ENCODE measurements around the gene EPM2A.

EPM2A gene

DNA sequence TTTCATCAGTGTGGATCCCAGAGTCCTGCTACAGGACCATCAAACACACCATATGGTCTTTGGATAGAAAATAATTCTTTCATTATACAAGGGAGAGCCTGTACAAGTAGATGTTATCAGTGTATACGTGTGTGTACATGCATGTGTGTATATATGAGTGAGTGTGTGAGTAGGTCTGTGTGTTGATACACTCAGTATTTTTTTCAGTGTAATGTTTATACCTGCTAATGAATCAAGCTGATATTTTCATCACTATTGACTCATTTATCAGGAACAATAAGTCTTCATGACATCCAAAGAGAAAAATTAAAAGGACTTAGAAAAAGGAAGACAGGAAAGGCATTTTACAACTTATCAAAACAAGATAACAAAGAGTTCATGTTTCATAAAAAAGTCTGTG, 66.5 kb downstream of the EPM2A start:
- DNase-seq, result no peak

DNA sequence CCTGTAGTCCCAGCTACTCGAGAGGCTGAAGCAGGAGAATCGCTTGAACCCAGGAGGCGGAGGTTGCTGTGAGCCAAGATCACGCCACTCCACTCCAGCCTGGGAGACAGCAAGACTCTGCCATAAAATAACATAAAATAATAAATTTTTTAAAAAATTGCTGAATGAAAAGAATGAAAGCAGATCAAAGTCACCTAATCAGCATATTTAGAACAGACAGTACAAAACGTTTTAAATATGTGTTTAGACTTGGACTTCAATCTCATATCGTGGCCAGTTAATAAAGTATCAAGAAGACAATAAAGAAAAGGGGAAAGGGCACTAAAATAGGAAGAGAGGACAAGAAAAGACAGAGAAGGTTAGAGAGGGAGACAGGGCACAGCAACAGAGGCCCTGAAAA, 74.6 kb downstream of the EPM2A start:
- no peak for DNase-seq

DNA sequence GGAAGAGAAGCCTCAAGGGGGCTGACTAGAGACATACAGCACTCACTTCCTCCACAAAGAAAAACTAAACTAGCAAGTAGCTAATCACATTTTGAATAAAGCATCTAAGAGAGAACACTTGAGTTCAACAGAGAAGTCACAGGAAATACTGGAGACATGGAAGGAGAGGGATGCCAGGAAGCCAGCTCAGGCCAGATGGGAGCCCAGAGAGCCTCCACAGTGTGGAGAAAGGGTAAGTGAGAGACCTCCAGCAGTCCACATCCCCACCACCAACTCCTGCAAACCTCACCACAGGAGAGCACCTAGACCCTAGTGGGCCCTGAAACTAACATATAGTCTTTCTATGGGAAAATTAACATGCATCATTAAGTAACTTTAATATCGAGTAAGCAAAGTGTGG, 79.2 kb downstream of the EPM2A start:
- DNase-seq, result peak; percentile 11

DNA sequence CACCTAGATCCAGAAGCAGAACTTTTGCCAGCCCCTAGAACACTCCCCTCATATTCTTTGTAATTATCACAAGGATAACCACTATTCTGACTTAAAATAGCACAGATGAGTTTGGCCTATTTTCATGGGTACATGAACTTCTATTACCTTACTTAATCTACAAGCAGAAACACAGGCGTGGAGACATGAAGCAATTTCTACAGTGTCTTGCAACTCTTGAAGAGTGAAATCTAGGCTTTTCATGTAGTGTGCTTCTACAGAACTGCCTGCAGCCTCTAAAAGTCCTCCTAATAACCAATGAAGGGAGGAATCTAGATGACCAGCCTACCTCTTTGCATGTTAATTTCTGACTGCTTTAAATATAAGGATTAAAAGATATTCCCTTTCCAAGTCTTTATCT, 82.7 kb downstream of the EPM2A start:
- DNase-seq, result no peak

DNA sequence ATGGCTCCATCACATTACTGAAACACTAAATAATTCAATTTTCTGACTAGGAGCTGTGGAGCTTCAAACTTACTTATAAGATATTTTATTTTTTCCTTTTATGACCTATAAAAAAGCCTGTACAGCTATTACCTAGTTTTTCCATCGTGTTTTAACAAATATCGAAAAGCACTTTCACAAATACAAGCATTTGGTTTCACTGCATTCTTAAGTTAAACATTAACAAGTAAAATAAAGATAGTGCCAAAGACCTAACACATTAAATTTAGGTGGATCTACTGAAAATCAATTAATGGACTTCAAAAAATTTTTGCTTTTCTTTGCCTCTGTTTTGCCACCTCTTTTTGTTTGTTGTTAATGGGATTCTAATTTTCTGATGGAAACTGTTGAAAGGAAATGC, 83.3 kb downstream of the EPM2A start:
- DNase-seq, result no peak

DNA sequence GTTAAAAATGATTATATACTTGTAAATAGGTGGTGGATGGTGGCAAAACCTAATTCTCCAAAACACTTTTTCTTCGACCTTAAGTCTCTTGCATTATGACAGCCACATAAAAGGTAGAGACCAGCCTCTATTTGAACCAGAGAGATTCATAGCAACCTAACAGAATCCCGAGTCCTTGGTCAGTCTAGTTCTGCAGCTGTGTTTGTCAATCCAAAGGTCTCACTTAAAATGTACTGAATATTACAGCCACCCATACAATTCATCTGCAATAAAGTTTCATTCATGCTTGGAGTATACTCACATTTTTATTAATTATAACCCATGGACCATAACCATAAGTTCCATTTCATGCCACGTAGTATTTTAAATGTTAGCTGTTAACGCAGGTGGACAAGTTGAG, 87.2 kb downstream of the EPM2A start:
- DNase-seq, result no peak

DNA sequence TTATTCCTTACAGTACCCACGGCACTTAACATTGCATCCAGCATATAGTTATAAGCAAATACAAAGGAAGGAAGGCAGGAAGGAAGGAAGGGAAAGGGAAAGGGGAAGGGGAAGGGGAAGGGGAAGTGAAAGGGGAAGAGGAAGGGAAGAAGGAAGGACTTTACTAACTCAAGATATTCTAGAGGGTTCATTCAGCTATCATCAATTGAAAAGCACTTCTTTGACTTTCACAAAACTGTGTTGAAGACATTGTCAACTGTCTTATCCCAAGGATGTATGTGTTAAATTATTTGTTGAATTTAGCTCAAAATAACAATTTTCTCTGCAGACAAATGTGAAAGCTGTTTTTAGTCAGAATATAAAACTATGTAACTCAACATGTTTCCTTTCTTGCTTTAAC, 87.7 kb downstream of the EPM2A start:
- no peak for DNase-seq

DNA sequence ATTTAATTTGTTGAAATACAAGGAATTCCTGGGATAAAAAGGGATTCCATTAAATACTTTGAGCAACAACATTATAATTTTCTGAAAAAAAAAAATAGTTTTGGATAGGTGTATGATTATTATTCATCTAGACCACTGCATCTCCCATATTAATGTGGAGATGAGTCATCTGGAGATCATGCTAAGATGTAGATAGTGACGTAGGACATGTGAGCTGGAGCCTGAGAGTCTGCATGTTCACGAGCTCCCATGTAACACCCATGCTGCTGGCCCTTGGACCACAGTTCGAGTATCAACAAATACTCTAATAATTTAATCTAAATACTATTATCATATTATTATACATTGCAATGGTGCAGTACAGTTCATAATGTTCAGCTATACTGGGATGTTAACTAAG, 91.6 kb downstream of the EPM2A start:
- DNase-seq, result no peak

DNA sequence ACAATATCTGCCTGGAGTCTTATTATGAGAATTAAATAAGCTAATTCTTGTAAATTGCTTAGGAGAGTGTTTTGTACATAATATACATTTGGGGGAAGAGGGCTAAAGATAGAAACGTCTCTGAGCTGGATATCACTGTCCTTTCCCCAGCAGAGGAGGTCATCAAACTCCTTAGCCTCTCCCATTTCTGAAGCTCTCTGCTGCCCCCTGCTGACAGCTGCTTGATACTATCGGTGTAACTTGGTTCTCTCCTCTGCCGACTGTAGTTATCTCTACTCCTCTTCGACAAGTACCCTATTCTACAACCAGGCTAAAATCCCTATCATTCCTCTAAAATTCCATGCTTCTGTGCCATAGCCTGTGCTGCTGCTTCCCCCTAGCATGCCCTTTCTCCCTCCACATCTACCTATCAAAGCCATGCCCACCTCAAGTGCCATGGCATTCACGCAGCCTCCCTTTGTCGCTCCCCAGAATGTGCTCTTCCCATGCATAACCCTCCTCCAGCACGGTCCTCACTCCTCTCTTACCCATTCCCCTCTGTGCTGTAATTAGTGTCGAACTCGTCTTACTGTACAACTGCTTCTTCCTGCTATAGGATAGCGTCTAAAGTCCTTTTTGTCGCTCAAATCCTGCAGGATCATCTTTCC, 101.2 kb downstream of the EPM2A start:
- DNase-seq, result peak; percentile 91

DNA sequence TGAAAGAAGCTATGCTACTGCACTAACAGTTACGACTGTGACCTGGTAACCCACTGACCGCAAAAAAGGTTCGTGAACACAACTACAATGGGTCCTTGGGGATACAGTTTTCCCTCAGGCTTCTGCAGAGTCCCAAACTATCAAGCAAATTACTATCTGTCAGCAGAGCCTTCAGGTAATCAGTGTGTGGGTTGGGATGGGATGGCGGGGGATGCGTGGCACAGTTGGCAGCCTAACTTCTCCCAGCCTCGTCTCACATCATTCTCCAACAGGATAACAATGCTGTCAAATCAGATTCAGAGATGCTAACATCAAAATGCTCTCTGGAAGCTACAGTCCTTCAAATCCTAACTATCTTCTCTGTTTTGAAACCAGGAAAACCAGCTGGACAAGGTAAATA, 102.3 kb downstream of the EPM2A start:
- no peak for DNase-seq

DNA sequence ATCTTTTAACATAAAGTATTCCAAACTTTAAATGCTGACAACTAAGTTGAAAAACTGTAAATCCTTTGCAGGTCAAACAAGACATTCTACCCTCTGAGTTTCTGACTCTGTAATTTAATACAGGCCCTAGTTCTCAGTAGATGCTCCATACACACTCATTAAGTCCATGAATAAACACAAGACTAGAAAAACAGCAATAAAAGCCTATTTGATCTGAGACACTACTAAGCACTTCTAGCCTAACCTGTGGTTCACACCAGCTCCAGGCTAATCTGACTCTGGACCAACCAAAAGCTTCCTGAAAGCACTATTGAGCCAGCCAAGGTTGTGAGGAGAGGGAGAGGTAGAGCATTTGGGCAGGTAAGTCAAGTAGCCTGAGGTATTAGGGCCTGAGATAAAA, 103.9 kb downstream of the EPM2A start:
- DNase-seq, result no peak

DNA sequence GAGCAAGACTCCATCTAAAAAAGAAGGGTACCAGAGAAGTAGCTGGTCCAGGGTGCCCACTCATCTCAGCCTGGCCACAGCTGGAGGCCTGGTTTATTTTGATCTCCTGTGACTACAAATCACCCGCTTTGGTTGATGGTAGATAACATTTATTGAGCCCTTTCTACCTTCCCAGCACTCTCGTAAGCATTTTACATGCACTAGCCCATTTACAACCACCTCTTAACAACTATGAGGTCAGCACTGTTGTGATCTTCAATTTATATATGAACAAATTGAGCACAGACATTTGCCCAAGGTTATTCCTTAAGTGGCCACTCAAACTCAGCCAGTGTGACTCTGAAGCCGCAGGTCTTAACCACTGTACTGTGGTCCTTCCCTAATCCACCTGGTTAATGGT, 104.7 kb downstream of the EPM2A start:
- DNase-seq, result no peak

DNA sequence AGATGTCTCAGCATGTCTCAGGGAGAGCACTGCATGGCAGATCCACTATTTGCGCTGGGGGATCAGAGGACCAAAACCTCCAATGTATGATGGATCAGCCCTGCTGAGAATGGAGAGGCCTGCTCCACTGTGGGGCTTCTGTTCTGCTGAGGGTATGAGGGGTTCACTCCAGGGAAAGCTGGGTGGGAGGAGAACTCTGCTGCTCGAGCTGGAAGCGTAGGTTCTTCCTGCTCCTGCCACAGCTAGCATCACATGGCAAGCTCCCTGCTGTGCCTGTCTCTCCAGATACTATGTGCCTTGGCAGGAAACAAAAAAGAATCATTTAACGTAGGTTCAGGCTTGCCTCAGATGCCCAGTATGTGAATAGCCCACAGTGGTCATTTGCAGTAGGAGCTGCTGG, 105.8 kb downstream of the EPM2A start:
- DNase-seq, result no peak

DNA sequence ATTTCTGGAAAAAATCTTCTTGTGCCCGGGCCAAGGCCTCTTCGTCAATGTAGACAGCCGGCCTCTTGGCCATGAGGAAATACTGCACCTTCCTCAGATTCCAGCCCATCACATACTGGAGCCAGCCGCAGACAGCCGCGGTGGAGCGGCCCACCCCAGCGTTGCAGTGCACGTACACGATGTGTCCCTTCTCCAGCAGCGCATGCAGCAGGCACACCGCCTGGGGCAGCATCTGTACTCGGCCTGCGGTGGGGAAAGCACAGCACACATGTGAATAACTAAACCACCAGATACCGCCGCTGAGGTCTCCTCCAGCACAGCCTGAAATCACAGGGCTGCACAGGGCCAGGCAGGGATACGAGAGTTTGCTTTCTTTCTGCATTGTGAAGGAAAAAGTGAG, 107.9 kb downstream of the EPM2A start:
- no peak for DNase-seq

DNA sequence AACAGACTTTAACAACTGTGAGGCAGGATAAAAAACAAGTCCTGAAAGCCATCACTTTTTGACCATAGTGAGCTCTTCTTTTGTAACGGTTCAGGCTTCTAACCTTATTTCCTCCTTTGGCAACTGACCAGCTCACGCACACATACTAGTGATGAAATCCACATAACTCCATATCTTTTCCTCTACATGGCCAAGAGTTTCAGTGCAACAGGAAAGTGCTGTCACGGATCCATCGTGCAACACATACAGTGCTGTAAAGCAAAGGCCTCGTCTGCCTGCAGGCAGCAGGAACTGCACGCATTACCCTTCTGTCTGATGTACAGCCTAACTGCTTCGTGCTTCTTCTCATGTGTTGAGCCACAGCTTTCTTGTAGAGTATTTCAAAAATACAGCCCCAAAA, 108.5 kb downstream of the EPM2A start:
- DNase-seq, result no peak

DNA sequence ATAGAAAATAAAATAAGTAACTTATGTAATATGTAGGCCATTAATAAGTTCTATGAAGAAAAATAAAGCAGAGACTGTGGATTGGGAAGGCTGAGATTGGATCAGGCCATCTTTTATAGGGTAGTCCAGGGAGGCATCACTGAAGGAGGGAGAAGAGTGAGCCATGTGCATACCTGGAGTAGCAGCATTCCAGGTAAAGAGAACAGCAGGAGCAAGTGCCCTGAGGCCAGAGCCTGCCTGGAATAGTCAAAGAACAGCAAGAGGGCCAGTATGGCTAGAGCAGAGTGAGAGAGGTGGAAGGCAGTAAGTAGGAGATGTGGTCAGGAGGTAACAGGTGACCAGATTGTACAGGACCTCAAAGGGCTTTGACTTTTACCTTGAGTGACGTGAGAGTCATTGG, 112.1 kb downstream of the EPM2A start:
- DNase-seq, result no peak

DNA sequence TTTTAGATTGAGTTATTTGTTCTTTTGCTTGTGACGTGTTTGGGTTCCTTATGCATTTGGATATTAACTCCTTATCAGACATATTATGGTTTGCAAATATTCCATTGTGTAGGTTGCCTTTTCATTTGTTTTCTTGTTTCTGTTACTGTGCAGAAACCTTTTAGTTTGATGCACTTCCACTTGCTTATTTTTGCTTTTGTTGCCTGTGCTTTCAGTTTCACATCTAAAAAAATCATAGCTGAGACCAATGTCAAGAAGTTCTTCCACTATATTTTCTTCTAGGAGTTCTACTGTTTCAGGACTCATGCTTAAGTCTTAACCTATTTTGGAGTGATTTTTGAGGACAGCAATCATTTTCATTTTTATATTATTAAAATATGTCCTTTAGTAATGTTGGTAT, 113.5 kb downstream of the EPM2A start:
- no peak for DNase-seq

DNA sequence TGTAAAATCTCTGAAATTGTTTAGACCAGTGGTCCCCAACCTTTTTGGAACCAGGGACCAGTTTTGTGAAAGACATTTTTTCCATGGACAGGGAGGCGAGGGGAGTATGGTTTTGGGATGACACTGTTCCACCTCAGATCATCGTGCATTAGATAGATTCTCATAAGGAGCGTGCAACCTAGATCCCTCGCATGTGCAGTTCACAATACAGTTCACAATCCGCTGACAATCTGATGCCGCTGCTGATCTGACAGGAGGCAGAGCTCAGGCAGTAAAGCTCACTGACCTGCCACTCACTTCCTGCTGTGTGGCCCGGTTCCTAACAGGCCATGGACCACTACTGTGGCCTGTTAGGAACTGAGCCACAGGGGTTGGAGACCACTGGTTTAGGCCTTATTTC, 115.2 kb downstream of the EPM2A start:
- no peak for DNase-seq

DNA sequence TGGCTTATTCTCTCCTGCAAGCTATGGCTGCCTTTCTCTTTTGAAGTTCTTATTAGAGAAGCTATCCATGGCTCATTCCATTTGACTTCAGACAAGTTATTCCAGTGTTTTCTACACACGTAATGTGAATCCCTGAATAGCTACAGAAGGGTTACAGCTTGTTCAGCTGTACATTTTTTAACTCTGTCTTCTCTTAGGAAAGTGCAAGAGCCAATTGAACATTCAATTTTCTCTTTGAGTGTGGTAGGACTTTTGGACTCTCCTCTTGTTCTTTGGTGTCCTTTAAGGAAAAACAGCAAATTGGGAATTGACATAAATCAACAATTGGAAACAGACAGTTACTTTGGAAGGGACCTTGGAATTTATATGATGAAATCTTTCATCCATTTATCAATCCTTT, 125.8 kb downstream of the EPM2A start:
- no peak for DNase-seq

DNA sequence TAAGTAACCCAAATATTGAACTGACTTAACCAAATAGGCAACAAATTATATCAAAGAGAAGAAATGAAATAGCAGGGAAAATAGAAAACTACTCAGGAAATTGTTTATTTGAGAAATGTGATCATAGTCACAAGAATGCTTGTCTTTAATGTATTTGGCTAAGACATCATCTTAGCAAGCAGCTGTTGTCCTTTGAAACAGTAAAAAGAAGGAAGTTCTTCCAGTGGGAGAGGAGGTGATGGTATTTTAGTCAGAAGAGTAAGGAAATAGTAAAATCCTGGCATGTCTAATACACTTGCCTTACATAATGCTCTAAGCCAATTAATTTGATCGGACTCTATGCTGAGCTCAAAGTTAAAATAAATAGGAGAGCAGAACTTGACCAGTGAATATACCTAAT, 126.5 kb downstream of the EPM2A start:
- no peak for DNase-seq

DNA sequence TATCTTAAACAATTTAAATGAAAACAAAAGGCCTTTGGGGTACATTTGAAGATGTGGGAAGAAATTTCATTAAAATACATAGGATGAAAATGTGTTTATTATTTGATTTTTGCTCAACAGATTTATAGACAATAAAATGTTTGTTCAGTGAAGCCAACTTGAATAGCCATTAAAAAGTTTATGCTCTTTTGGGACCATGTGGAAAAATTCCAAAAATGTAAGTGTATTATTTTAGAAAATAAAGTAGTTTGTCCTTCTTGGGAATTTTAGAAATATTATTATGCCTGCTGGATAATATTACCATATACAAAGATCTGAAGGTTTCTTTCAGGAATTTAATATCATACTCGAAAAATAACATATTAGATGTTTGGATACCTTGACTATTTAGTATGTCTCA, 131.3 kb downstream of the EPM2A start:
- DNase-seq, result no peak

DNA sequence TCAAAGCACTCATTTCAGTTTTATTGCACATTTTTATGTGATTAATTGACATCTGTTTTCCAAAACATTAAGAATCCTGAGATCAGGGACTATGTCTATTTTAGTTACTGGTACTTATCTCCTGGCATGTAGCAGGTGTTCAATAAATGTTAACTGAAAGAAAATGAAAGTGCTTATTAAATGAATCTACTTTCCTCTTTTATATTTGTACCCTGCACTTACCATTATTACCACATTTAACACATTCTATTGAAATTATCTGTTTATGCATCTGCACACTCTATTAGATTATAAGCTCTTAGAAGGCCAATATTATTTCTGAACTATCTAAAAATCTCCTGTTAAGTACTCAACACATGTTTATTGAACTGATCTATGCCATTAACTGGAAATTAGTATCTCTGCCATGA, 131.9 kb downstream of the EPM2A start:
- DNase-seq, result no peak

DNA sequence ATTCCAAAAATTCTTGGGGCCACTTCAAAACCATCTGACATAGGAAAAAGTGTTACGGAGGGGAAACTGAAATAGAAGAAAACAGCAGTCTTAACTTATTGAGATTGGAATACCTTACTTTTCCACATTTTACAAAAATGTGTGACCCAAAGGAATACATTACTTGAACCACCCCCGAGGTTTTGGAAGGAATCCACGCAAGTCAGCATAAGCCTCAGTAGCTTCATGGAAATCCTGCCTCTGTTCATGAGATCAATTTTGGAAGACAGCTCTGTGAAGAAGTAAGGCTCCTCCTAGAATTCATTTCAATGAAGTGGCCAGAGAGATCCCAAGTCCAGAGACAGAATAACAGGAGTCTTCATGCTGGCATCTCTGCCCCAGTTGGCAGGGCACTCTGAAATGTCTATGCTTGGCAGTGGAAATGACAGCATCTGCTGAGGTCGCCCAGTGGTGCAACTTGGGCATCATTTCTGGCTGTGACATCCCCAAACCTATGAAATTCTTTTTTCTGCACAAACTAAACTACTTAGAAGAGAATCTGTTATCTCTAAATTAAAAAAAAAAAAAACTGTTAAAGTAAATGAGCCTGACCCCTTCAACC, 132.5 kb downstream of the EPM2A start:
- no peak for DNase-seq

DNA sequence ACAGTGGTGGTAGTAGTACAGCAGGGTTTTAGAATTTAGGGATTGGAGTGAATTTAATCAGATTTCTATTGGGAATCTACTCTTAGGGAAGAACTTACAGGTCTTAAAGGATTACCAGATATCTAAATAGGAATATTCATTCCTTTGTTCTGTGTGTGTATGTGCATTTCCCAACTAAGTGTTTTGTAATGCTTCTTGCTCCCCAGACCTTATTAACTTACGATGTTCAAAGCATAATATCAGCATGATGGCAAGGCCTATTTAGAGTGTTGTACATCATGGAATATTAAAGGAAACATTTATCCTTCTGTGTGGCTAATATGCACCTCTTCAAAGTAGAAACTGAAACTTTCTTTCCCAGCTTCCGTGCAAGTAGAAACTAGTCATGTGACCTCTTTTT, 133.9 kb downstream of the EPM2A start:
- no peak for DNase-seq

DNA sequence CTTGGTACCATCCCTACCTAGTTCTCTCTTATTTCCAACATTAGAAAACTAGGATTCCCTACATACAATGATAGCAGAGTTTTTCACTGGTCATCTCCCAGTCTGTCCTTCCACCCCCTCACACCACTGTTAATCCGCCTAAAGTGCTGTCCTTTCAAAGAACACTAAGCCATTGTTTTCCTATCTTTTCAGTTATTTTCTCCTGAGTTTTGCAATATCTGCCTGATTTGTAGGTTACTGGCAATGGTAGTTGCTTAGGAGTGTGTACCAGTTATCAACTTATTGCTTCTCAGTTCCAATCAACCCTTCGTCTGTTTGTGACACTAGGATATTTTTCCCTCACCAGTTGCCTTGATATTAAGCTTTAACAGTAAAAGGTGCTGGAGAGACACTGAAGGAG, 135.0 kb downstream of the EPM2A start:
- DNase-seq, result no peak

DNA sequence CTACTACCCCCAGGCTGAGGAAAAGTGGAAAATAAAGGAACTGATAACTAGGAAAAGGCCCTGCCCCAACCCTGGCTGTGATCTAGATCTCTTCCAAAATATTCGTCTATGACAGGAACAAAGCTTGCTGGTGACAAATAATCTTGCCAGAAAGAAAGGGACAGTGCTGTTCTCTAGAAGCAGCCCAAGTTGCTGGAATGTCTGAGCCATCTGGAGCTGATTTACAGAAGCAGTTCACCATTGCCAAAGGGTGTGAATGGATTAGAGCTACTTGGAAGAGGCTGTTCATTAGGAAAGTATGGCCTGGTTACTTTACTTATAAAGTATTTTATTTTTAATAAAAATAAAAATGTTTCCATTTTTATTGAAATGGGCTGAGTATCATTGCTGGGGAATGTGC, 146.3 kb downstream of the EPM2A start:
- DNase-seq, result no peak
